ENCODE data around the gene ZSCAN1. TPM values are rescaled to one million over a fixed set of nuclear protein-coding genes. Genes with fewer than 3 reads are reported as not detected.
A peak's percentile ranks its signal among the peaks of the same experiment; 100 is the strongest.
"Not testable (repeated sequence)": the region's sequence is repeated elsewhere in the genome, so short reads cannot be mapped to it uniquely, and the experiment has no call there.

The ZSCAN1 gene
- total and polyA plus RNA-seq, 2 experiments from 2014 or later: 0.33 to 1.1 TPM

- no peak for DNase-seq (ENCODE audit: low spot score)
- no peaks in the 10 kb centered on the region for H3K36me3 ChIP-seq (replicated peaks; ENCODE audit: insufficient read depth, low read depth)
These were observed 26.5 kb upstream of the ZSCAN1 start for GRCh38 chr19:58007285-58007684.

GRCh38 chr19:58008877-58009276 is 24.9 kb upstream of the ZSCAN1 start:
- H3K4me3 ChIP-seq; H3K4me2 ChIP-seq; H3K79me2 ChIP-seq; H2AFZ ChIP-seq; H3K27ac ChIP-seq; H4K20me1 ChIP-seq (ENCODE audit: insufficient read depth, poor library complexity, severe bottlenecking); DNase-seq (ENCODE audit: low spot score); H3K4me1 ChIP-seq (ENCODE audit: insufficient read depth); H3K9me2 ChIP-seq (replicated peaks; ENCODE audit: insufficient read depth); H3K27me3 ChIP-seq; H3K36me3 ChIP-seq (replicated peaks; ENCODE audit: insufficient read depth, low read depth): not testable (repeated sequence)
- WGBS (ENCODE audit: low lambda C conversion rate, missing lambda C conversion rate): 96% methylated on average over 10 of the region's 10 CpGs
- H3K9me3 ChIP-seq (ENCODE audit: low read depth): peaks cover 37% of the 10 kb centered on the region

More at GRCh38 chr19:58007285-58007684, 26.5 kb upstream of the ZSCAN1 start:
- H4K20me1 ChIP-seq (ENCODE audit: insufficient read depth, poor library complexity, severe bottlenecking): no peaks in the 10 kb centered on the region
- peaks cover 46% of the 10 kb centered on the region for H3K9me3 ChIP-seq (ENCODE audit: low read depth)
- no peak overlapping the region for H3K4me3 ChIP-seq
- H3K27me3 ChIP-seq: no peaks in the 10 kb centered on the region
- peaks cover 10% of the 10 kb centered on the region for H3K79me2 ChIP-seq
- no peaks in the 10 kb centered on the region for H3K9me2 ChIP-seq (replicated peaks; ENCODE audit: insufficient read depth)
- H3K4me2 ChIP-seq: no peak overlapping the region
- WGBS (ENCODE audit: low lambda C conversion rate, missing lambda C conversion rate): 100% methylated on average over 1 of the region's 1 CpG
- H3K27ac ChIP-seq: no peak overlapping the region
- TF ChIP-seq EZH2phosphoT487 (IDR thresholded peaks at IDR 0.05; ENCODE audit: low read depth, severe bottlenecking, unreplicated experiment) (no peak), EZH2 (IDR thresholded peaks at IDR 0.05; ENCODE audit: borderline replicate concordance) (no peak), CTCF (IDR thresholded peaks at IDR 0.05; ENCODE audit: poor library complexity) (no peak)
- no peak overlapping the region for H2AFZ ChIP-seq
- peaks cover 6% of the 10 kb centered on the region for H3K4me1 ChIP-seq (ENCODE audit: insufficient read depth)

GRCh38 chr19:58009301-58009665 is 24.5 kb upstream of the ZSCAN1 start:
- no peak overlapping the region for H3K27ac ChIP-seq
- no peaks in the 10 kb centered on the region for H3K4me1 ChIP-seq (ENCODE audit: insufficient read depth)
- H3K79me2 ChIP-seq: no peaks in the 10 kb centered on the region
- no peak for DNase-seq (ENCODE audit: low spot score)
- no peak overlapping the region for H3K4me3 ChIP-seq
- no peak for TF ChIP-seq EZH2 (IDR thresholded peaks at IDR 0.05; ENCODE audit: borderline replicate concordance)
- TF ChIP-seq CTCF (IDR thresholded peaks at IDR 0.05; ENCODE audit: poor library complexity): no peak
- no peak for TF ChIP-seq EZH2phosphoT487 (IDR thresholded peaks at IDR 0.05; ENCODE audit: low read depth, severe bottlenecking, unreplicated experiment)
- no peaks in the 10 kb centered on the region for H3K36me3 ChIP-seq (replicated peaks; ENCODE audit: insufficient read depth, low read depth)
- no peaks in the 10 kb centered on the region for H4K20me1 ChIP-seq (ENCODE audit: insufficient read depth, poor library complexity, severe bottlenecking)
- H3K4me2 ChIP-seq: peak overlapping the region; percentile 49
- no peaks in the 10 kb centered on the region for H3K9me2 ChIP-seq (replicated peaks; ENCODE audit: insufficient read depth)
- peaks cover 35% of the 10 kb centered on the region for H3K9me3 ChIP-seq (ENCODE audit: low read depth)
- H2AFZ ChIP-seq: no peak overlapping the region
- no peaks in the 10 kb centered on the region for H3K27me3 ChIP-seq
- WGBS (ENCODE audit: low lambda C conversion rate, missing lambda C conversion rate): 59% methylated on average over 21 of the region's 21 CpGs

- peak; percentile 71 for DNase-seq (ENCODE audit: low spot score)
- no peak overlapping the region for H3K4me3 ChIP-seq
- no peaks in the 10 kb centered on the region for H3K36me3 ChIP-seq (replicated peaks; ENCODE audit: insufficient read depth, low read depth)
- H2AFZ ChIP-seq: no peak overlapping the region
- no peaks in the 10 kb centered on the region for H3K9me2 ChIP-seq (replicated peaks; ENCODE audit: insufficient read depth)
- no peaks in the 10 kb centered on the region for H4K20me1 ChIP-seq (ENCODE audit: insufficient read depth, poor library complexity, severe bottlenecking)
- peaks cover 30% of the 10 kb centered on the region for H3K9me3 ChIP-seq (ENCODE audit: low read depth)
- H3K27me3 ChIP-seq: no peaks in the 10 kb centered on the region
- H3K27ac ChIP-seq: peak overlapping the region; percentile 67
- WGBS (ENCODE audit: low lambda C conversion rate, missing lambda C conversion rate): 67% methylated on average over 41 of the region's 41 CpGs
- H3K4me2 ChIP-seq: peak overlapping the region; percentile 49
- H3K79me2 ChIP-seq: no peaks in the 10 kb centered on the region
- TF ChIP-seq CTCF (IDR thresholded peaks at IDR 0.05; ENCODE audit: poor library complexity) (no peak), EZH2phosphoT487 (IDR thresholded peaks at IDR 0.05; ENCODE audit: low read depth, severe bottlenecking, unreplicated experiment) (no peak), EZH2 (IDR thresholded peaks at IDR 0.05; ENCODE audit: borderline replicate concordance) (no peak)
- no peaks in the 10 kb centered on the region for H3K4me1 ChIP-seq (ENCODE audit: insufficient read depth)
These were observed 24.0 kb upstream of the ZSCAN1 start for GRCh38 chr19:58009666-58010301.
